ENCODE measurements around the gene KDSR.

KDSR gene

GRCh38 chr18:63322206-63322605 lies 44.8 kb downstream of the KDSR start:
- DNase-seq (ENCODE audit: low read depth in 1 of 2, low spot score in 1 of 2) = no peak

- no peak for DNase-seq (ENCODE audit: low read depth in 1 of 2, low spot score in 1 of 2)
These were observed 45.7 kb downstream of the KDSR start for GRCh38 chr18:63321291-63321690.

GRCh38 chr18:63320975-63321265 lies 46.1 kb downstream of the KDSR start:
- no peak for DNase-seq (ENCODE audit: low read depth in 1 of 2, low spot score in 1 of 2)

- peak; percentile 75 to 78 for DNase-seq (ENCODE audit: low read depth in 1 of 2, low spot score in 1 of 2)
These were observed 46.7 kb downstream of the KDSR start for GRCh38 chr18:63320123-63320974.

GRCh38 chr18:63319383-63320122 lies 47.5 kb downstream of the KDSR start, which contains the start of gene BCL2:
BCL2 (minus strand) TSS chr18:63319769.
- DNase-seq (ENCODE audit: low read depth in 1 of 2, low spot score in 1 of 2) = peak in 1 of 2 donors; percentile 8

- DNase-seq (ENCODE audit: low read depth in 1 of 2, low spot score in 1 of 2) = no peak
These were observed 48.1 kb downstream of the KDSR start for GRCh38 chr18:63318889-63319382.

GRCh38 chr18:63317982-63318888 lies 48.8 kb downstream of the KDSR start:
- peak; percentile 61 to 75 for DNase-seq (ENCODE audit: low read depth in 1 of 2, low spot score in 1 of 2)

GRCh38 chr18:63317556-63317946 lies 49.5 kb downstream of the KDSR start:
- no peak for DNase-seq (ENCODE audit: low read depth in 1 of 2, low spot score in 1 of 2)

GRCh38 chr18:63316612-63317555 lies 50.1 kb downstream of the KDSR start:
- DNase-seq (ENCODE audit: low read depth in 1 of 2, low spot score in 1 of 2) = no peak

GRCh38 chr18:63315876-63316275 lies 51.1 kb downstream of the KDSR start:
- no peak for DNase-seq (ENCODE audit: low read depth in 1 of 2, low spot score in 1 of 2)

- no peak for DNase-seq (ENCODE audit: low read depth in 1 of 2, low spot score in 1 of 2)
These were observed 51.8 kb downstream of the KDSR start for GRCh38 chr18:63315131-63315662.

- DNase-seq (ENCODE audit: low read depth in 1 of 2, low spot score in 1 of 2) = no peak
These were observed 52.8 kb downstream of the KDSR start for GRCh38 chr18:63314062-63314790.

GRCh38 chr18:63313396-63313917 lies 53.5 kb downstream of the KDSR start:
- DNase-seq (ENCODE audit: low read depth in 1 of 2, low spot score in 1 of 2) = no peak

GRCh38 chr18:63312737-63313395 lies 54.1 kb downstream of the KDSR start:
- no peak for DNase-seq (ENCODE audit: low read depth in 1 of 2, low spot score in 1 of 2)

GRCh38 chr18:63312019-63312409 lies 55.0 kb downstream of the KDSR start:
- no peak for DNase-seq (ENCODE audit: low read depth in 1 of 2, low spot score in 1 of 2)

GRCh38 chr18:63311118-63312018 lies 55.6 kb downstream of the KDSR start:
- no peak for DNase-seq (ENCODE audit: low read depth in 1 of 2, low spot score in 1 of 2)

- DNase-seq (ENCODE audit: low read depth in 1 of 2, low spot score in 1 of 2) = no peak
These were observed 57.6 kb downstream of the KDSR start for GRCh38 chr18:63309422-63309821.

Data from activated T-helper 1 cell treated with anti-CD3 and anti-CD28 coated beads, Interleukin-2, amount 50 U/mL, for 16 hours (primary cell).